ENCODE measurements around the gene FN3KRP. TPM values are rescaled to one million over a fixed set of nuclear protein-coding genes. Genes with fewer than 3 reads are reported as not detected.

FN3KRP gene
- total and polyA plus RNA-seq, 2 of the 13 experiments (the other 11 are each of a cell fraction or from before 2014, with no cell fraction given): 22.4 to 28.2 TPM

DNA sequence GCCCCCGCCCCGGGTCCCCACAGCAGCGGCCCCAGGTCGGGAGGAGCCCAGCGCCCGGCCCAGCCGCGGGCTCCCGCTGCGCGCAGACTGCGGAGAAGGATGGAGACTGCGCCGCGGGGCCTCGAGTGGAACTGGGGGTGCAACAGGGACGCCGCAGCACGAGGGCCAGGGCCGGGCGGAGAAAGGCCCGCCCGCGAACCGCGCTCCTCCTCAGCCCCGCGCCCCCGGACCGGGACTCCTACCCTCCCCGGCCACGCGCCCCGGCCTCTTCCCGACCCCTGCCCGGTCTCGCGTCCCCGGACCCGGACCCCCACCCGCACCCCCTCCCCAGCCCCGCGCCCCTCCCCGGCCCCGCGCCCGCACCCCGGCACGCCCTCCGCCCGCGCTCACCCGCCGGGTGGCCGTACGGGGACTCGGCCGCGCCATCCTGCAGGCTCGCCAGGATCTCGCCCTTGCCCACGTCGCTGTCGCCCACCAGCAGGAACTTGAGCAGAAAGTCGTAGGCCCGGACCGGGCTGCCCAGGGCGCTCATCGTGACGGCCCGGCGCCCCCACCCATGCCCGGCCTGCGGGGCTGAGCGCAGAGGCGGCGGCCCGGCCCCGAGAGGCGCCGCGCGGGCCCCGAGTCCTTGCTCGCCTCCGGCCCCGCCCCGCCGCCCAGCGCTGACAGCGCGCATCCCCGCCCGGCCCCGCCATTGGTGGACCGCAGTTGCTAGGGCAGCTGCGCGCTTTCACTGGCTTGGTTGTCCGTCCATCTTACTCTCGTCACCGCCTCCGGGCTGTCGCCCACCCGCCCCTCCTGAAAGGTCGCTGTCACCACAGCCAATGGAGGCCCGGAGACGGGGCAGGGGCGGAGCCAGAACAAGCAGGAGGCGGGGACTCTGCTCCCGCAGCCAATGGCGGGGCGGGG is 18.2 kb upstream of the FN3KRP start, which contains the start of gene RAB40B (continued):
- TF ChIP-seq PHF8 (CRISPR knock-in tag; IDR thresholded peaks at IDR 0.05) (peak; percentile 74), ZNF703 (CRISPR knock-in tag; IDR thresholded peaks at IDR 0.05; ENCODE audit: borderline replicate concordance) (no peak), TARDBP (CRISPR knock-in tag; IDR thresholded peaks at IDR 0.05) (peak; percentile 37; the same call in 1 of the 2 replicates), WIZ (CRISPR knock-in tag; IDR thresholded peaks at IDR 0.05) (no peak), SRSF1 (optimal IDR thresholded peaks at IDR 0.05; ENCODE audit: low read depth, low read length) (no peak), PITX1 (CRISPR knock-in tag; IDR thresholded peaks at IDR 0.05) (no peak), DR1 (CRISPR knock-in tag; IDR thresholded peaks at IDR 0.05) (no peak), NFIB (CRISPR knock-in tag; IDR thresholded peaks at IDR 0.05; ENCODE audit: borderline replicate concordance) (no peak), ZNF766 (CRISPR knock-in tag; IDR thresholded peaks at IDR 0.05; ENCODE audit: borderline replicate concordance) (0 out of 2 replicates have a peak, but pooled peaks have one; percentile 39), TMF1 (CRISPR knock-in tag; IDR thresholded peaks at IDR 0.05; ENCODE audit: low read depth) (no peak), JARID2 (CRISPR knock-in tag; IDR thresholded peaks at IDR 0.05; ENCODE audit: insufficient replicate concordance) (no peak), SNAI1 (CRISPR knock-in tag; IDR thresholded peaks at IDR 0.05; ENCODE audit: borderline replicate concordance) (no peak), KDM1A (CRISPR knock-in tag; IDR thresholded peaks at IDR 0.05) (no peak), ZNF432 (CRISPR knock-in tag; IDR thresholded peaks at IDR 0.05; ENCODE audit: borderline replicate concordance) (no peak), NCOA5 (CRISPR knock-in tag; IDR thresholded peaks at IDR 0.05) (no peak), ZNF431 (CRISPR knock-in tag; IDR thresholded peaks at IDR 0.05; ENCODE audit: borderline replicate concordance, low read depth) (no peak)
- TF ChIP-seq, protein P1, sequence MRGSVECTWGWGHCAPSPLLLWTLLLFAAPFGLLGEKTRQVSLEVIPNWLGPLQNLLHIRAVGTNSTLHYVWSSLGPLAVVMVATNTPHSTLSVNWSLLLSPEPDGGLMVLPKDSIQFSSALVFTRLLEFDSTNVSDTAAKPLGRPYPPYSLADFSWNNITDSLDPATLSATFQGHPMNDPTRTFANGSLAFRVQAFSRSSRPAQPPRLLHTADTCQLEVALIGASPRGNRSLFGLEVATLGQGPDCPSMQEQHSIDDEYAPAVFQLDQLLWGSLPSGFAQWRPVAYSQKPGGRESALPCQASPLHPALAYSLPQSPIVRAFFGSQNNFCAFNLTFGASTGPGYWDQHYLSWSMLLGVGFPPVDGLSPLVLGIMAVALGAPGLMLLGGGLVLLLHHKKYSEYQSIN (CRISPR knock-in tag; IDR thresholded peaks at IDR 0.05; ENCODE audit: borderline replicate concordance): no peak
- TF ChIP-seq, protein P2, sequence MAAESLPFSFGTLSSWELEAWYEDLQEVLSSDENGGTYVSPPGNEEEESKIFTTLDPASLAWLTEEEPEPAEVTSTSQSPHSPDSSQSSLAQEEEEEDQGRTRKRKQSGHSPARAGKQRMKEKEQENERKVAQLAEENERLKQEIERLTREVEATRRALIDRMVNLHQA (CRISPR knock-in tag; IDR thresholded peaks at IDR 0.05): no peak
- TF ChIP-seq, protein P3, sequence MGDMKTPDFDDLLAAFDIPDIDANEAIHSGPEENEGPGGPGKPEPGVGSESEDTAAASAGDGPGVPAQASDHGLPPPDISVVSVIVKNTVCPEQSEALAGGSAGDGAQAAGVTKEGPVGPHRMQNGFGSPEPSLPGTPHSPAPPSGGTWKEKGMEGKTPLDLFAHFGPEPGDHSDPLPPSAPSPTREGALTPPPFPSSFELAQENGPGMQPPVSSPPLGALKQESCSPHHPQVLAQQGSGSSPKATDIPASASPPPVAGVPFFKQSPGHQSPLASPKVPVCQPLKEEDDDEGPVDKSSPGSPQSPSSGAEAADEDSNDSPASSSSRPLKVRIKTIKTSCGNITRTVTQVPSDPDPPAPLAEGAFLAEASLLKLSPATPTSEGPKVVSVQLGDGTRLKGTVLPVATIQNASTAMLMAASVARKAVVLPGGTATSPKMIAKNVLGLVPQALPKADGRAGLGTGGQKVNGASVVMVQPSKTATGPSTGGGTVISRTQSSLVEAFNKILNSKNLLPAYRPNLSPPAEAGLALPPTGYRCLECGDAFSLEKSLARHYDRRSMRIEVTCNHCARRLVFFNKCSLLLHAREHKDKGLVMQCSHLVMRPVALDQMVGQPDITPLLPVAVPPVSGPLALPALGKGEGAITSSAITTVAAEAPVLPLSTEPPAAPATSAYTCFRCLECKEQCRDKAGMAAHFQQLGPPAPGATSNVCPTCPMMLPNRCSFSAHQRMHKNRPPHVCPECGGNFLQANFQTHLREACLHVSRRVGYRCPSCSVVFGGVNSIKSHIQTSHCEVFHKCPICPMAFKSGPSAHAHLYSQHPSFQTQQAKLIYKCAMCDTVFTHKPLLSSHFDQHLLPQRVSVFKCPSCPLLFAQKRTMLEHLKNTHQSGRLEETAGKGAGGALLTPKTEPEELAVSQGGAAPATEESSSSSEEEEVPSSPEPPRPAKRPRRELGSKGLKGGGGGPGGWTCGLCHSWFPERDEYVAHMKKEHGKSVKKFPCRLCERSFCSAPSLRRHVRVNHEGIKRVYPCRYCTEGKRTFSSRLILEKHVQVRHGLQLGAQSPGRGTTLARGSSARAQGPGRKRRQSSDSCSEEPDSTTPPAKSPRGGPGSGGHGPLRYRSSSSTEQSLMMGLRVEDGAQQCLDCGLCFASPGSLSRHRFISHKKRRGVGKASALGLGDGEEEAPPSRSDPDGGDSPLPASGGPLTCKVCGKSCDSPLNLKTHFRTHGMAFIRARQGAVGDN (CRISPR knock-in tag; IDR thresholded peaks at IDR 0.05): peak; percentile 26; the same call in 1 of the 2 replicates
- TF ChIP-seq, protein P4, sequence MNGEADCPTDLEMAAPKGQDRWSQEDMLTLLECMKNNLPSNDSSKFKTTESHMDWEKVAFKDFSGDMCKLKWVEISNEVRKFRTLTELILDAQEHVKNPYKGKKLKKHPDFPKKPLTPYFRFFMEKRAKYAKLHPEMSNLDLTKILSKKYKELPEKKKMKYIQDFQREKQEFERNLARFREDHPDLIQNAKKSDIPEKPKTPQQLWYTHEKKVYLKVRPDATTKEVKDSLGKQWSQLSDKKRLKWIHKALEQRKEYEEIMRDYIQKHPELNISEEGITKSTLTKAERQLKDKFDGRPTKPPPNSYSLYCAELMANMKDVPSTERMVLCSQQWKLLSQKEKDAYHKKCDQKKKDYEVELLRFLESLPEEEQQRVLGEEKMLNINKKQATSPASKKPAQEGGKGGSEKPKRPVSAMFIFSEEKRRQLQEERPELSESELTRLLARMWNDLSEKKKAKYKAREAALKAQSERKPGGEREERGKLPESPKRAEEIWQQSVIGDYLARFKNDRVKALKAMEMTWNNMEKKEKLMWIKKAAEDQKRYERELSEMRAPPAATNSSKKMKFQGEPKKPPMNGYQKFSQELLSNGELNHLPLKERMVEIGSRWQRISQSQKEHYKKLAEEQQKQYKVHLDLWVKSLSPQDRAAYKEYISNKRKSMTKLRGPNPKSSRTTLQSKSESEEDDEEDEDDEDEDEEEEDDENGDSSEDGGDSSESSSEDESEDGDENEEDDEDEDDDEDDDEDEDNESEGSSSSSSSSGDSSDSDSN (CRISPR knock-in tag; IDR thresholded peaks at IDR 0.05): 0 out of 2 replicates have a peak, but pooled peaks have one; percentile 25
